Right atrium auricular region (tissue), 2 donors: Measurements from ENCODE around the gene DRAXIN. TPM values are rescaled to one million over a fixed set of nuclear protein-coding genes. Genes with fewer than 3 reads are reported as not detected.

Experiments used
- DNase-seq: peaks from one replicate; pipeline ENCODE4 v3.0.0-alpha.2; 2019; ENCODE audit warnings: low spot score
- H3K27ac ChIP-seq, 2 donors: fragments of 200-600 bp; sonication (generic); 1 replicate in 1 of 2; 2 replicates in 1 of 2; pipeline ENCODE4 v1.5.1; 2016 to 2019
- H3K27me3 ChIP-seq, 2 donors: fragments of 200-600 bp; sonication (generic); one replicate each; pipeline versions ENCODE4 v1.5.1 to v1.6.0; 2017 to 2019
- H3K36me3 ChIP-seq: fragments of 200-600 bp; sonication (generic); one replicate; pipeline ENCODE4 v1.5.1; 2016
- H3K4me1 ChIP-seq, 2 donors: fragments of 200-600 bp; sonication (generic); one replicate each; pipeline versions ENCODE4 v1.5.1 to v1.6.0; 2017 to 2019
- H3K4me3 ChIP-seq, 2 donors: fragments of 200-600 bp; sonication (generic); 1 replicate in 1 of 2; 2 replicates in 1 of 2; pipeline ENCODE4 v1.5.1; 2017 to 2019; ENCODE audit warnings: mild to moderate bottlenecking in 1 of 2, moderate library complexity in 1 of 2
- H3K9me3 ChIP-seq, 2 donors: fragments of 200-600 bp; sonication (generic); one replicate each; pipeline ENCODE4 v1.5.1; 2019
- CTCF ChIP-seq, 2 donors: fragments of 200-600 bp; sonication (generic); IDR thresholded peaks; one replicate each; pipeline ENCODE4 v1.5.1; 2019; ENCODE audit warnings: antibody characterized with exemption in 2 of 2
- total RNA-seq, 2 donors: library from RNA; depleted of rRNA; stranded (reverse); fragments of >200 nt; gene quantifications; one replicate each; pipeline ENCODE4 v1.1.0, GENCODE V29; 2016

Gene DRAXIN
- total RNA-seq, 2 donors from 2014 or later: not detected

DNA sequence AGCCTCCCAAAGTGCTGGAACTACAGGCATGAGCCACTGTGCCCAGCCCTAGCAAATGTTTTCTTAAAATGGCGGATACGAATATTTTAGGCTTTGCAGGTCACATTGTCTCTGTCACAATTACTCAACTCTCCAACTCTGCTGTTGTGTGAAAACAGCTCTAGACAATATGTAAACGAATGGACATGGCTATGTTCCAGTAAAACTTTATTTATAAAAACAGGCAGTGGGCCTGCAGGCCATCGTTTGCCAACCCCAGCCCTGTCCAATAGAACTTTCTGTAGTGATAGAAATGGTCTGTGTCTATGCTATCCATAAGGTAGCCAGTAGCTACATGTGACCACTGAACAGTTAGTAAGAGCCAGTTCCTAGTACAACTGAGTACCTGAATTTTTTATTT is 31.8 kb upstream of the DRAXIN start:
- H3K36me3 ChIP-seq: peaks cover 30% of the 10 kb centered on the region

GRCh38 chr1:11661103-11661502 is 30.4 kb upstream of the DRAXIN start:
- no peak for DNase-seq
- H3K9me3 ChIP-seq: no peaks in the 10 kb centered on the region
- TF ChIP-seq CTCF (IDR thresholded peaks at IDR 0.05): no peak
- no peak overlapping the region for H3K27ac ChIP-seq
- no peaks in the 10 kb centered on the region for H3K27me3 ChIP-seq
- no peak overlapping the region for H3K4me3 ChIP-seq
- peaks cover 30% of the 10 kb centered on the region for H3K36me3 ChIP-seq
- peaks cover 0 to 5% of the 10 kb centered on the region in 2 donors for H3K4me1 ChIP-seq

More for the DNA sequence above, 31.8 kb upstream of the DRAXIN start:
- TF ChIP-seq CTCF (IDR thresholded peaks at IDR 0.05): no peak
- Histone ChIP-seq H3K27me3 (no peaks in the 10 kb centered on the region), H3K27ac (no peak overlapping the region), H3K4me3 (no peak overlapping the region), H3K9me3 (no peaks in the 10 kb centered on the region), H3K4me1 (peaks cover 0 to 17% of the 10 kb centered on the region in 2 donors)
- DNase-seq: no peak

- no peaks in the 10 kb centered on the region for H3K27me3 ChIP-seq
- no peaks in the 10 kb centered on the region for H3K9me3 ChIP-seq
- peaks cover 15% of the 10 kb centered on the region for H3K36me3 ChIP-seq
- peak overlapping the region; percentile 58 to 68 for H3K4me3 ChIP-seq
- no peak for DNase-seq
- TF ChIP-seq CTCF (IDR thresholded peaks at IDR 0.05): peak in 1 of 2 donors; percentile 5
- peaks cover 0 to 12% of the 10 kb centered on the region in 2 donors for H3K4me1 ChIP-seq
- H3K27ac ChIP-seq: peak overlapping the region; percentile 60 to 80
These were observed 27.0 kb upstream of the DRAXIN start for GRCh38 chr1:11664336-11665065.

DNA sequence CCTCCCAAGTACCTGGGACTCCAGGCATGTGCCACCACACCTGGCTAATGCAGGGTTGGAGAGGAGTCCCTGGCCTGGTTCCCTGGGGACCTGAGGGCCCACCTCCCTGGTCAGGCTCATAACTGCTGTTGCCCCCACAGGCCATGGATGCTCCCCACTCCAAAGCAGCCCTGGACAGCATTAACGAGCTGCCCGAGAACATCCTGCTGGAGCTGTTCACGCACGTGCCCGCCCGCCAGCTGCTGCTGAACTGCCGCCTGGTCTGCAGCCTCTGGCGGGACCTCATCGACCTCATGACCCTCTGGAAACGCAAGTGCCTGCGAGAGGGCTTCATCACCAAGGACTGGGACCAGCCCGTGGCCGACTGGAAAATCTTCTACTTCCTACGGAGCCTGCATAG is 23.0 kb upstream of the DRAXIN start:
- no peak for TF ChIP-seq CTCF (IDR thresholded peaks at IDR 0.05)
- no peaks in the 10 kb centered on the region for H3K9me3 ChIP-seq
- no peak for DNase-seq
- H3K27me3 ChIP-seq: no peaks in the 10 kb centered on the region
- H3K27ac ChIP-seq: no peak overlapping the region
- peaks cover 3% of the 10 kb centered on the region for H3K36me3 ChIP-seq
- no peak overlapping the region for H3K4me3 ChIP-seq
- H3K4me1 ChIP-seq: peaks cover 0 to 12% of the 10 kb centered on the region in 2 donors

DNA sequence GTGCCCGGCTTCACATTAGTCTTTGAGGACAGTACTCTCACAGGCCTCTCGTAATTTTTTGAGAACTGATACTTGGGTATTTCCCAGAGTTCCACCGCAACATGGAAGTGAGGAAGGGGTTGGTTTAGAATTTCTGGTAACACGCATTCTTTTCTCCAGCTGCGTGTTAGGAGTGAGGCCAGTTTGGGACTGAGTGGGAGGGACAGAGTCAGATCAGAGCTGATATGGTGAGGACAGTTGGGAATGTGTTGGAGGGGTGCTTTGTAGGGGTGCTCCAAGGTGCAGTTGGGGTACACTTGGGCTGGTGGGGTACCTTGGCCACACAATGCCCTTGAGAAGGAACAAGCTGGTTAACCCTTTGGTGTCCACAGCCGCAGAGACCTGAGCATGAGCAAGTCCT is 20.8 kb upstream of the DRAXIN start:
- H3K27ac ChIP-seq: no peak overlapping the region
- no peaks in the 10 kb centered on the region for H3K9me3 ChIP-seq
- no peak for TF ChIP-seq CTCF (IDR thresholded peaks at IDR 0.05)
- H3K4me3 ChIP-seq: no peak overlapping the region
- peaks cover 0 to 7% of the 10 kb centered on the region in 2 donors for H3K4me1 ChIP-seq
- peaks cover 17% of the 10 kb centered on the region for H3K36me3 ChIP-seq
- H3K27me3 ChIP-seq: no peaks in the 10 kb centered on the region
- DNase-seq: no peak

DNA sequence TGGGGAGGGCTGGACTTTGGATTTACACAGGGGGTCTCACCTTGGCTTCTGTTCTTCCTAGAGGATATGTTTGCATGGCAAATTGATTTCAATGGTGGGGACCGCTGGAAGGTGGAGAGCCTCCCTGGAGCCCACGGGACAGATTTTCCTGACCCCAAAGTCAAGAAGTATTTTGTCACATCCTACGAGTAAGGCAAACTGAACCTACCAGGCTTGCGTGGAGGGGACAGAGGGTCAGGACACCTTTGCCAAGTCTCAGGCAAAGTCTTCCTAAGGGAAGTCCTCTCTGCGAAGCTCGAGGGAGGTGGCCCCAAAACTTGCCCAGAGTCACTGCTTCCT is 20.3 kb upstream of the DRAXIN start:
- no peak for TF ChIP-seq CTCF (IDR thresholded peaks at IDR 0.05)
- peaks cover 19% of the 10 kb centered on the region for H3K36me3 ChIP-seq
- H3K27me3 ChIP-seq: no peaks in the 10 kb centered on the region
- no peak overlapping the region for H3K4me3 ChIP-seq
- H3K27ac ChIP-seq: no peak overlapping the region
- no peaks in the 10 kb centered on the region for H3K9me3 ChIP-seq
- H3K4me1 ChIP-seq: peaks cover 0 to 7% of the 10 kb centered on the region in 2 donors
- DNase-seq: no peak
